Epidermal melanocyte (primary cell): Measurements from ENCODE around the gene ELMOD3.
A peak's percentile ranks its signal among the peaks of the same experiment; 100 is the strongest.
"Not testable (repeated sequence)": the region's sequence is repeated elsewhere in the genome, so short reads cannot be mapped to it uniquely, and the experiment has no call there.

Experiments
- DNase-seq: peaks from one replicate; pipeline ENCODE4 v3.0.0; 2011; ENCODE audit warnings: low spot score; ENCODE audit not compliant: insufficient read length

The ELMOD3 gene

DNA sequence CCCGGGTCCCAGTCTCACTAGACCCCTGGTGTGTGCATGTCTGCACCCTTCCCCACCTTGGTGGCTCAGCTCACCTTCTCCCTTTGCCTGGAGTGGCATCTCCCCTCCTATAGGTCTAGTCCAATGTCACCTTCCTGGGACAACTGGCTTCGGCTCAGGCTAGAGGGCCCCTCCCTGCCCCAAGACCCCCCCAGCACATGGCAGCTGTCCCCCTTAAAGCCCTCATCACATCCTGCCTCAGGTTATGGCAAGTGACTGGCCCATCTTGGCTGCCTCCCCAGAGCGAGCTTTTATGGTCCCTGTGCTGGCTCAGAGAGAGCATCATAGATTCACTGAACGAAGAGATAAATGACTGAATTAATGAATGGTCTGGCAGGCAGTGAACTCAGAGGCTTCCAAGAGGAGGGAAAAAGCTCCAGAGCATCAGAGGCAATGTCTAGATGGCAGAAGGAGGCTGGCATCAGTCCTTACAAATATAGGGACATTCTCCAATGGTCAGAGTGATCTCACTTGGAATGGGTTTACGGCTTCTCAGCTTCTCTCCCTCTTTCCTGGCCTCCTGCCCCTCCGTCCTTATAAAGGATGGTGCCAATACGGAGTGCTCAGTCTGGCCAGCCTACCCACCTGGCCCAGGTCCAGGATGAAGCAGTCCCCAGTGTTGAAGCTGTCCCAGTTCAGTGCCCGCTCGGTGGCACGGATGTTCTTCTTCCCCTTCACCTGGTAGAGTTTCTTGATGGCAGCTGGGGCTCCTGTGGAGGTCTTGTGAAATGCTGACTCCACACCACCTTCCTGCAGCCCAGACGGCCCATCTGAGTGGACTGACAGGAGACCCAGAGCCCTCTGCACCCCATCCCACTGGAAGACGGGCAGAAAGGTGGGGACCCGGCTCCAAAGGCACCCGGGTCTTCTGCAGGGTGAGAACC lies 46.2 kb downstream of the ELMOD3 start:
- DNase-seq, result no peak

DNA sequence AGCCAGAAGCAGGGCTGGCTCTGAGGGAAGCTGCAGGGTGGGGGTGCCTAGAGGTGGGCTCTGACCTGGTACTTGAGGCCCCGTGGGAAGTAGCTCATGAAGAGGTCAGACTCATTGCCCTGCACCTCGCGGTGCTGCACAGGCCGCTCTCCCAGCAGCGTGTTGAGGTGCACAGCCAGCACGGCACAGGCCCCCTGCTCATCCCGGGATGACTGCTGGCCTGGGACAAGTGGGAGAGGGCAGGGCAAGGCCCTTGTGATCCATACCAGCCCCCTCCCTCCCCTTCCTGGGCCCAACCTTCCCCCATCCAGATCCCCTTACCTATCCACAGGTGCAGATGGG lies 46.9 kb downstream of the ELMOD3 start:
- DNase-seq, result no peak

DNA sequence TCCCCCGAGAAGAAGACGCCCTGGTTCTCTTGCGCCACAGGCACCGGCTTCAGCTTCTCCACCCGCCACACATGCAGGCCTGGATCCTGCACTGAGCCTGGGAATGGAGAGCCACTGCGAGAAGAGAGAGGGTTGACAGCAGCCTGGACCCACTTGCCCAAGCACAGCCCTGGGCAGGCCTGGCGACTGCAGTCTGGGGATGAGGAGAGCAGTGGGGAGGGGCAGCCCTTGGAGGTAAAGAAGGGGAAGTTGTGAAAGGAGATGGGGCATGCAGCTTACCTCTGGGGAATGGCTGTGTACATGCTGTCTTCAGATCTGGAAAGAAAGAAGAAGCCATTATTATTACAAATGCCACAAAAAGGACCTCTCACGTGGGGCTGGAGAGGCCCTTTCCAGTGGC lies 47.3 kb downstream of the ELMOD3 start:
- DNase-seq, result no peak

GRCh38 chr2:85405201-85406059 lies 50.9 kb downstream of the ELMOD3 start:
- no peak for DNase-seq

DNA sequence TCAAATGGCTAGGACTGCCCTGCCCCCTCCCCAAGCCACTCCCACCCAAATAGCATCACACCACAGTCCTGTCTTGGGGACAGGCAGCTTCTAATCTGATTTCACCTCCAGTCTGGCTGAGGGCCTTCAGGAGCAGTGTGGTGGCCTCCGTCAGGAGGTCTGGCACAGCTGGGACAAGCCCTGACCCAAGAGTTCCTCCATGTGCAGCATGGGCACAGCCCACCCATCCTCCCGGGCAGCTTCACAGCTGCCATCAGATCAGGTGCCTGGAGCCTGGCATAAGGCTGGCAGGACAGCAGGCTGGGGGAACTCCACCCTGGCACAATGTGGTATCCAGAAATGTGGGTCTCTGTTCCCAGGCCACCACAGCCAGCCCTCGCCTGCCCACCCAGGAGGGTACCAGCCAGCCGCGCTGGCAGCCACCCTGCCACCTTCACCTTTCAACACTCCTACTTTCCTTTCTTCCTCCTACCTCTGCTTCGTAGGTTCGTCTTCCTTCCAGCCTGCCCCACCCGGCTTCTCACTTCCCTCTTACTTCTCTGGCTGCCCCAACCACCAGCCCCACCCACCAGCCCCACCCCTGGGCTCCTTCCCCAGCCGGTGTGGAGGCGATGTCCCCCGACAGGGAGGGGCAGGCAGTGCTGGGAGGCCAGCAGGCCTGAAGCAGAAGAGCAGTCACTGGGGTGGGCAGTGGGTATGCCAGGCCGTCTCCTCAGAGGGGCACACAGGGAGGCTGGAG lies 55.4 kb downstream of the ELMOD3 start, which contains the start of gene CAPG:
Gene CAPG, minus strand, starts transcription at position 522 of the 739 bp plus-strand sequence. CDS start 8,221 bp downstream, outside the sequence.
- no peak for DNase-seq

- DNase-seq, result no peak
These were observed 56.2 kb downstream of the ELMOD3 start for GRCh38 chr2:85410584-85411404.

- DNase-seq, result no peak
These were observed 56.8 kb downstream of the ELMOD3 start for GRCh38 chr2:85411405-85411748.

GRCh38 chr2:85413592-85414420 lies 59.2 kb downstream of the ELMOD3 start:
- no peak for DNase-seq

GRCh38 chr2:85414421-85414759 lies 59.8 kb downstream of the ELMOD3 start:
- not testable (repeated sequence) for DNase-seq

- no peak for DNase-seq
These were observed 60.4 kb downstream of the ELMOD3 start for GRCh38 chr2:85414761-85415553.

DNA sequence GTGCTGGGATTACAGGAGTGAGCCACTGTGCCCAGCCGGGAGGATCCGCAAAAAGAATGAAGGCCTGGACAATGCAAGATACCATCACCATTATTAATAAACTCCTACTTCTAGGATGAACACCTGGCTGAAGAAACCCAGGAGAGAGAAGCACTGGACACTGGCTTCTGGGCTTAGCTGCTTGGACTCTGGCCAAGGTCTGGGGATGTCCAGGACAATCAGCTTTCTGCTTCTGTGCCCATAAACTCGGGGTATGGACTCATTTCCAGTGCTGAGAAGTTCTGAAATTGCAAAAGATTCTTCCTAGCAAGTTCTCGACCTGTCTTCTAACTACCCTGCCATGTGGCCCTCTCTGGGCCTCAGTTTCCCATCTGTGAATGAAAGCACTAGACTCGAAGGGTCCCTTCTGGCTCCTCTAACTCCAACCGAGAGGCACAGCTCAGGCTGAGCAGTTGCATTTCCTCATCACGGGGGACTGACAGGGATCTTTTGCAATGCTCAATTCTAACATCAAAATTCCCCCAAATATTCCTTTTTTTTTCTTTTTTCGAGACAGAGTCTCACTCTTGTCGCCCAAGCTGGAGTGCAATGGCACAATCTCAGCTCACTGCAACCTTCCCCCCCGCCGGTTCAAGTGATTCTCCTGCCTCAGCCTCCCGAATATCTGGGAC lies 61.5 kb downstream of the ELMOD3 start:
- no peak for DNase-seq

- peak; percentile 84 for DNase-seq
These were observed 63.8 kb downstream of the ELMOD3 start, which contains the start of gene SH2D6 for GRCh38 chr2:85418132-85419008. TSS of gene SH2D6 (plus strand) at chr2:85418714. CDS start at chr2:85429466, 10,752 bp downstream.

- no peak for DNase-seq
These were observed 64.6 kb downstream of the ELMOD3 start for GRCh38 chr2:85419009-85419675.

DNA sequence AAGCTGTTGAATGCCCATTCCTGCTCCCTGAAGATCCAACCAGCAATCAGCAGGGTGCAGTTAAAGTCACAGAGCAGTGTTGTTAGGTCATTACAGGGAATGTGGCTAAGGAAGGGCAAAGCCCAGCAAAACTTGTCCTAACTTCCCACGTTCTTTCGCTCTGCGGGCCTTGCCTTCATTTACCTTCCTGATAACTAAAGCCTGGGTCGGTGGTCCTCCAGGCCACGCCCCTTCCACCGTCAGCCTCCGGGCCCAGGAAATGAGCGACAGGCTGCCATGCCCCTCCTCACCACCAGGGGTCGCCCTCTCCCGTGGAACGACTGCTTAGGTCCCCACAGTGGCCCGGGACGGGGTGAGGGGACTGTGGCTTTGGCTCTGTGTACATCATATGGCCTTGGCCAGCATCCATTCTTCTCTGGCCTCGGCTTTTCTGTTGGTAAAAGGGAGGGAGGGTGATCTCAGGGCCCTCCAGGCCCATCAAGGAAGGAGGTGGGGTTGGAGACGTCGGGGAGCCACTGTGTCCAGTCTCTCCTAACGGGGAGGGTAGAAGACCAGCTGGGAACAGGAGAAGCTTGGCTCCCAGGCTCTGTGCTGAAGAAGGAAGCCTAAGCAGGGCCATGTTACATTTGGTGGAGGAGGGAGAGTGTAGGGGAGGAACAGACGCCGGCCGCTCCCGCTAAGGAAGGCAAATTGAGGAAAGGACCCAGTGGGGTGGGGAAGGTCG lies 66.1 kb downstream of the ELMOD3 start:
- peak; percentile 84 for DNase-seq

DNA sequence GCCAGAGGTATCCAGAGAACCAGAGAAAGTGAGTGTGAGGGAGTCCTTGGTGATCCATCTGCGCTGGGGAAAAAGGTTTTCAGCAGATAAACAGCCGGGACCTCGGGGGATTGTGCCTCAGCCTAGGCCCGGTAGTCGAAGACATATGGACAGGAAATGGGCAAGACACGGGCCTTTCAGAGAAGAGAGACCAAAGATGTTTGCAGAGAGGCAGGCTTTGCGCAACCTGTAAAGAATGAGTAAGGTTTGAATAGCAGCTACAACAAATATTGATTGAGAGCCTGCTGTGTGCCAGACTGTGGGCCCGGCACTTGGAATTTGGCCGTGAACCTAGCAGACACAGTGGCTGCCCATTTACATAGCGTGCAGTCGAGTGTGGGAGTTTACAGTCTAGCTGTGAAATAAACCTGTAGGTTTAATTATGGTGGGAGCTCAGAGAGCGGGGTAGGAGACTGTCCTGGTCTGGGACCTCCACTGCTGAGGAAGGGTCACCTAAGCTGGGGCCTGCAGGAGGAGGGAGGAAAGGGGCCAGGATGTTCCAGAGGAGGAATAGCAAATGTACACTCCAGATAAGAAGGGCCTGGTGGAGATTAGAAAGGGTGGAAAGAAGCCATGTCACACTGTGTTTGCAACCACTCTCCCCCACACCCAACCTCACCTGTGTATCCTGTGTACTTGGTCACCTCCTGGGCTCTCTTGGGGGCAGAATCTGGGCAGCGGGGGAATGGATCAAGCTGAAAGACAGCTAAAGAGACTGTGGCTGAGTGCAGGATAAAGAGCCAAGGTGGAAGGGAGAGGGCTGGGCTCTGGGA lies 66.9 kb downstream of the ELMOD3 start:
- DNase-seq, result no peak
